ENCODE results near the gene MKKS.

The MKKS gene

DNA sequence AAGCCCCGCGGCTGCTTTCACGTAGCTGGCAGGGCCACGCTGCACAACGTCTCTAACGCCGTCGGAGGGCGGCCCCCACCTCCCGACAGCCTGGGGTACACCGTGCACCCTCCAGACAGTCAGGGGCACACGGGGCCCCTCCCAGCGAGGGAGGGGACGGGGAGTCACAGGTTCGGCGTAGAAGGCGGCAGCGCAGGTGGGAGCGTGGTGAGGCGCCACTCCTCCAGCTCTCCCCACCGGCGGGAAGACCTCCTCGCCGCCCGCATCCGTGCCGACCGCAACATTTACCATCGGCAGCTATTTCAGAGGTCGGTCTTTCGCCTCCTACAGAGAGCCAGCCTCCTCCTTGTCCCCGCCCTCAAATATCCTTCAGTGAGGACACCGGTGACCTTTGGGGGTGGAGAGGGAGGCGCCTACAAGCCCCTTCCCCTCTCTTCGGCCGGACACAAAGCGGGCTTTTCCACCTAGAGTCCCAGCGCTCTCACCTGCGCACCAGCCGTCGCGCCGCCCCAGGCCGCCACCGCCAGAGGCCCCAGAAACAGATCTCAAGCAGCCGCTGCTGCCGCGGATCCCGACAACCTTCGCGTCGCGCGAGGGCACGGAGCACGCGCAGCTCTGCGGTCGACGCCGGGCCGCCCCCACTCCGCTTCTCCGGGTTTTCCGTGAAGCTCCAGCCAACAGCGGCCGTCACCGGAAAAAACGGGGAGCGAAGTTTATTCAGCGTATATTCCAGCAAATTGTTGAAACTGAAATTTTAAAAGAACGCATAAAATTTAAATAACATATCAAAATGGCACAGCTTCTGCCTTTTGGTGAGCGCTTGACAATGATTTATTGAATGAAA, at the start of gene MKKS:
MKKS (minus strand) TSS at position 600 of the 844 bp plus-strand sequence. CDS start 20,708 bp downstream, outside the sequence.
- DNase-seq = peak; percentile 93

- DNase-seq = no peak
Measured at GRCh38 chr20:10483691-10484090, 49.7 kb upstream of the MKKS start.

DNA sequence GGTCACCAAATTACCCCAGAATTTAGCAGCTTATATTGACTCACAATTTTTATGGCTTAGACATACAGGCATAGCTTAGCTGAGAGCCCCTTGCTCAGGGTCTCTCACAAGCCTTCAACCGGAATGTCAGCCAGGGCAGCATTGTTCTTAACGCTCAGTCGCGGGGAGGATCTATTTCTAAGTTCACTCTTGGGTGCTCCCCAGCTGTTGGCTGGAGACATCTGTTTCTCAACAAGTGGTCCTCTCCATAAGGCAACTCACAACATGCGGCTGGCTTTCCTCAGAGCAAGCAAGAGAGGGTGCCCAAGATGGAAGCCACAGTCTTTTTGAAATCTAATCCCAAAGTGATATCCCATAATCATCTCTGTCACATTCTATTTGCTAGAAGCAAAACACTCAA, 47.7 kb upstream of the MKKS start:
- no peak for DNase-seq

GRCh38 chr20:10478930-10479329, 44.9 kb upstream of the MKKS start:
- DNase-seq = no peak

GRCh38 chr20:10478205-10478604, 44.2 kb upstream of the MKKS start:
- no peak for DNase-seq

- DNase-seq = peak; percentile 26 to 54
Measured at GRCh38 chr20:10476319-10476724, 42.3 kb upstream of the MKKS start.

DNA sequence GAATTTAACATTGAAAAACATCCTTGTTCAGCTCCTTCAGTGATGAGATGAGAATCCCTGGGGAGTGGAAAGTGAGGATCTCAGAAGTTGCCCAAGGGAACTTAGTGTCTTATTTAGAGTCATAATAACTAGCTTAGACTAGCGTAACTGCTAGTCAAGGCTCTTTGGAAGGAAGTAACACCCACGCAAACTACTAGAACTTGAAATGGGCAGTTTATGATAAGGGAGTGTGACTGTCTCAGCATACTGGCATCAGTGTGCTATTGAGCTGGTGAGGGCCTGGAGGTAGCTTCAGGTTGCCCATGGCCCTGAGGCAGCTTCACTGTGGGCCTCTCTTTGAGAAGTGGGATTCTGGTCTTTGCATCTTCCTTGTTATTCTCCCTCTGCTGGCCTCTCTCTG, 41.2 kb upstream of the MKKS start:
- no peak for DNase-seq

DNA sequence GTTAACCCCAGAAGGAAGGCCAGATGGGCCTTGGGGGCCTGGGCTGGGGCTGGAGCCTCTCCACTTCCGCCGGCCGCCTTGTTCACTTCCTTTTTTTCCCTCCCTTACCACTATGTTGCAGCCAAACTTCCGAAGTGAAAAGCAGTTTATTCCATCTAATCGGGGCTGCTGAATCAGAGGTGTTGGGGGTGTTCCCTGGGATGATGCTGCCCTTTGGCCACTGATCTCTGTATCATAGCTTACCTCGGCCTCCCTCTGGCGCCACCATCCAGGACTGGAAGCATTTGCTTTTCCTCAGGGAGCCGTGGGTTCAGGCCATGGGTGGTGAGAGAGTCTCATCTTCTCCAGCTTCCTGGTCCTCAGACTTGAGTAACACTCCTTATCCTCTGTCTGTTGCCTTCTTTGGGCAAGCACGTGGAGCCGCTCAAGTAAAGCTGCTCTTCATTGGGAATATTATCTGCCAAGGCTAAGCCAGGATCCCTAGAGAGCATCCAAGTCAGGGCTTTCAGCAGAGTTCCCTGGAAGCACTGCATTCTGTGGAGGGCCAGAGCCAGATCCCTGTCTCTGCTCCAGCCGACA, 40.7 kb upstream of the MKKS start:
- DNase-seq = no peak

DNA sequence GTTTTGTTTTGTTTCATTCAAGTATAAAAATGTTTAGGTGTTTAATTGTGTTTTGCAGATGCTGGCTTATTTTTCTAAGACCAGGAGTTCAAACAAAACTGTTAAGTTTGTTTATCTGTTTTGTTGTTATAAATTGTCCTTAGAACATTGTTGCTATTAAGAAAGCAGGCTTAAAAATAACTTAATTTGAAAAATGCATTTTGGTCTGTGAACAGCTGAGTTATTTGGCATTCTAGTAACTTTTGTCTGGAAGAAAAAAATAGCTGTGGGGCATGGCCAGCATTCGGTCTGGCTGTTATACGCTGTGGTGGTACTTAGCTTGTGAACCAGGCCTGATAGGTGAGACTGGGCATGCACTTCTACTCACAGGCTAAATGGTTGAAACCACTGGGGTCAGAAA, 38.8 kb upstream of the MKKS start:
- no peak for DNase-seq

DNA sequence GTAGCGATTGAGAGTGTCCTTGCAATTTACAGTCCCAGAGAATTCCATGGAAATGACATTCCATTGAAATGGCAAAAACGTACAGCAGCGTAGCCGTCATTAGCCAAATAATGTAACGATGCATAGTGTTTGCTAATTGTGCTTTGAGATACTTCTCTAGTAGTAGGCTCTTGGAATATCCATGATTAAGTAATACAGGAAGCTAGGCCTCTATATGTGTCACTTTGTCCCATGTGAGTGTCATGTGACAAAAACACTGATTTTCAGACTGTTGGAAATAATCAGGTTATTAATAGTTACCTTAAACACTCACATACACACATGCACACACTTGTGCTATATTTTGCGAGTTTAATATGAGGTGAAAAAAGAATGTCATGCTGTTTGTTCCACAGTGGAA, 36.3 kb upstream of the MKKS start:
- no peak for DNase-seq

GRCh38 chr20:10469599-10469998, 35.6 kb upstream of the MKKS start:
- DNase-seq = peak; percentile 89 to 92

GRCh38 chr20:10469056-10469455, 35.0 kb upstream of the MKKS start:
- no peak for DNase-seq

DNA sequence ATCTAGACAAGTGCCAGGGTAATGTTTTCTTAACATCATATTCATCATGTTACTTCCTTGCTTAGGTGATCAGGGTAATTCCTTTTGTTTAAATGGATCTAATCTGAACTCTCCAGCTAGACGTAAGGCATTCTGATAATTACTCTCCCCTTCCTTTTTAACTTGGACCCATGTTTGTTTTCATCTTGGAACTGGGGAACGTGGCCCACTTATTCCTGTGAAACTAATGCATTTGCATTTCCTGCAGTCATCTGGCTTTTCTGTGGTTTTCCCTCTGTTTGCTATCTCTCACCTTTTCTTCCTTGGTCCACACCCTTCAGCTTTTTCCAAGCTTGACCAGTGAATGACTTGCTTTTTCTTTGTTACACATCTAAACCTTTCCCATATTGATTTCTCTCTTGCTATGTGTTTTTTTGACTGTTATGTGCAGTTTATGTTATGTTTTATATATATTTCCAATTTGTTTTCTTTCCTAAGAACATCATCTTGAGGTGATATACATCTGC, 34.4 kb upstream of the MKKS start:
- no peak for DNase-seq

DNA sequence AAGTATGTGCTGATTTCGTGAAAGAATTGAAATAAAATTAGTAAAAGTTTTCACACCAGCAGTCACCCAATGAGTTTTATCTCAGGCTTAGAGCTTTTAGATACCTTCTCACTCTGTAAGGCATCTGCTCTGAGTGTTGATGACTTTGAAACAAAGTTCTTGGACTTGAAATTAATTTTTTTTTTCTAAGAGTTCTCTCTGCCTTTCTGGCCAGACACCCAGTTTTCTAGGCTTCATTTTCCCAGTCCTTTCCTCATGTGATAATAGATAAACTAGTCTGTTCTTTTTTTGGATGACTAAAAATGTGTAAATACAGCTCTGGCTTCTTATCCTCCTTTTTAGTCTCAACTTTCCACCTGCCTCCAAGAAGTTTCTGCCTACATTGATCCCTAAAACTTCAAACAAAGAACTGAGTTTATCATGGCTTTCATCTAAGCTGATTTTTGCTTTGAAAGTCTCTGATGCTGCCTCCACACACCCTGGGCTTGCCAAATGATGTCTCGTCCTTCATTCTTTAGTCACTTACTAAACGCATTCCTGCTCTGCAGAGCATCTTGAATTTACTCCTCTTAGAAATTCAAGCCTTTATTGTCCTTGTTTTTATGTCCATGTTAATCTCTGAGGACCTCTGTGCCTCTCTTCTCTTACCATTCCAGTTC, 33.8 kb upstream of the MKKS start:
- DNase-seq = no peak

- no peak for DNase-seq
Measured at GRCh38 chr20:10466855-10467254, 32.8 kb upstream of the MKKS start.

DNA sequence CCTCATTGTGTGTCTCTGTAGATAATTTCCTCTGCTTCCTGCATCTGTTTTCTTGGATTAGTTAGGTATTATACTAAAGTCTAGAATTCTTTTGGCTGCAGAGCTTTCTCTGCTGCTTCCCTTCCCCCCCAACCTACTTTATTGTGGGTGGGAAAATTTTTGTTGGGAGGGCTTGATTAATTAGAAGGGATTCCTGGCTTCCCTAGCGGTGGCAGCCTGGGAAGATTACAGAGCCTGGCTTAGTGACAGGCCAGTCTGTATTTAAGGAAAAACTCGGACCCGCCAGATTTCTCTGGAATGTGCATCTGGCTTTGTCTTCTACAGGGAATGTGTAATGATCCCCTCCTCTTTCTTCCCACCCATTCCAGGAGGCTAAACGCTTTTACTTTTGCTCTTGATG, 32.3 kb upstream of the MKKS start:
- DNase-seq = no peak

GRCh38 chr20:10465135-10465534, 31.1 kb upstream of the MKKS start:
- no peak for DNase-seq

GRCh38 chr20:10463622-10464021, 29.6 kb upstream of the MKKS start:
- no peak for DNase-seq

DNA sequence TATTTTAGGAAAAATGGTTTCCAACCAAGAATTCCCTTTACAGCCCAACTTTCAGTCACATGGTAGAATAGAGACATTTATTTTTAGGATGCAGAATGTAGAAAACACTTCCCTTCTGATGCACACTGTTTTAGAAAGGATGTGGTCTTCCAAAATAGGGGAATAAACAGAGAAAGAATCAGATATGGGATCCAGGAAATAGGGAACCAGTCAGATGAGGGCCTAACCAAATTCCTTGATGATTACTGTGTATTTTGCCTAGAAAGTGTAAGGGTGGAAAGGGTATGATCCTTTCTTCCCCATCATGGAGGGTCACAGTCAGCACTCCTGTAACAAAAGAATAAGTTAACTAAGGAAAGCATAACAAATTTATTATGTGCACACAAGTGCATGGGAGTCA, 28.5 kb upstream of the MKKS start:
- DNase-seq = no peak

- no peak for DNase-seq
Measured at GRCh38 chr20:10461495-10461894, 27.5 kb upstream of the MKKS start.

DNA sequence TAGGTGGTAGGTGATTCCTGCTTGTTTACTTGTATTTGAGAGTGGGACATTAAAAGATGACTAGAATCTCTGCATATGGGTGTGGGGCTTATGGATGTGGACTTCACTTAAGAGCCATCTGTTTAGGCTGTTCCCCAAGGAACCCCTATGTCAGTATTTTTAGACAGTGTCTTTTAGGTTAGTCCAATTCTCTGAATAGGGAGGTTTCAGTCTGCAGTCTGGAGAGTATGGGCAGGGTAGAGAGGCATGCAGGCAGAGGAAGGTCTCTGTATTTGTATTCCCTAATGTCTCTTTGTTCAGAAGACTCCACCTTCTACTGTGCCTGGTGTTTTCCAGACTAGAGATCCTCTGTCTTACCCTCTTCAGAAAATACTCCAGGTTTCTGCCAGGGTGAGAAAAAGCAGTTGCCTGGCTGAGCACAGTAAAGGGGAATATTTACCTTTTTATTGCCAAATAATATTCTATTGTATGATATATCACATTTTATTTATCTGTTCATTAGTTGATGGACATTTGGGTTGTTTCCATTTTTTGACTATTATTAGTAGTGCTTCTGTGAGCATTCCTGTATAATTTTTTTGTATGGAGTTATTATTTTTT, 20.2 kb upstream of the MKKS start:
- DNase-seq = no peak

- DNase-seq = peak; percentile 32 to 65
Measured at GRCh38 chr20:10453241-10453640, 19.2 kb upstream of the MKKS start.

DNA sequence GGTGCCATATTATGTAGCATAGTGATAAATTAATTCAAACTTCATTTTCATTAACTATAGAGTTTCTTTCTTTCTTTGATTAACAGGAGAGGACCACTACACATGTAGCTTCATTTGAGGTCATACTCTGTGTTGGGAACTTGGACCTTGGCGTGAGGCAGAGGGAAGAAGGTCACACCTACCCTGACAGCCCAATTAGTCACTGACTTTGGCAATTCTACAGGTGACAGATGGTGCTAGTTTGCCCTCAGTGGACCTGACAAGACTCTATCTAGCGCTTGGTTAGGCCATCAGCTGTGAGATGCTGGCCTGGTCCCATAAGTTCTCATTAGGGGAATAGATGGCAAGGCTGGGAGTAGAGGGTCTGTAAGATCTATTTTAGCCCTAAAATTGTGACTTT, 15.2 kb upstream of the MKKS start:
- DNase-seq = no peak
